Thyroid gland (tissue), 4 donors: ENCODE measurements around the gene CDC14A. TPM values are rescaled to one million over a fixed set of nuclear protein-coding genes. Genes with fewer than 3 reads are reported as not detected.
"Not testable (repeated sequence)": the region's sequence is repeated elsewhere in the genome, so short reads cannot be mapped to it uniquely, and the experiment has no call there.

Experiments used
- DNase-seq, 2 donors: peaks; one replicate each; pipeline ENCODE4 v3.0.0-alpha.2; 2019
- H3K27ac ChIP-seq, 3 donors: fragments of 200-600 bp; sonication (generic); 1 replicate in 2 of 3; 2 replicates in 1 of 3; pipeline ENCODE4 v1.5.1; 2016 to 2019; ENCODE audit warnings: mild to moderate bottlenecking in 1 of 3, moderate library complexity in 1 of 3
- H3K27me3 ChIP-seq: fragments of 200-600 bp; sonication (generic); one replicate; pipeline ENCODE4 v1.5.1; 2019
- H3K36me3 ChIP-seq, 2 donors: fragments of 200-600 bp; sonication (generic); one replicate each; pipeline ENCODE4 v1.5.1; 2016 to 2019
- H3K4me1 ChIP-seq, 2 donors: fragments of 200-600 bp; sonication (generic); one replicate each; pipeline ENCODE4 v1.5.1; 2017 to 2019
- H3K4me3 ChIP-seq, 3 donors: fragments of 200-600 bp; sonication (generic); replicated peaks in 1 of 3; 1 replicate in 2 of 3; 2 replicates in 1 of 3; pipeline ENCODE4 v1.5.1; 2016; ENCODE audit warnings: mild to moderate bottlenecking in 1 of 3
- H3K9me3 ChIP-seq: fragments of 200-600 bp; sonication (generic); one replicate; pipeline ENCODE4 v1.5.1; 2017
- POLR2A ChIP-seq, 2 donors: fragments of 450-650 bp; IDR thresholded peaks; one replicate each; pipeline ENCODE4 v1.6.1; 2017; ENCODE audit warnings: antibody characterized with exemption in 2 of 2, mild to moderate bottlenecking in 2 of 2, moderate library complexity in 1 of 2
- WGBS, 2 donors: methylation state at CpG; one replicate each; pipeline ENCODE4 v1.1.5; 2017; 5-methylcytosine and 5-hydroxymethylcytosine counted together
- intact Hi-C: fragments of 100-400 bp; cut with DNase I; formaldehyde crosslinking; loops from one replicate; pipeline ENCODE4 v1.15.1; 2023
- total RNA-seq, 4 donors: library from RNA; depleted of rRNA; stranded (reverse); fragments of >200 nt; gene quantifications; one replicate each; pipeline ENCODE4 v1.2.3, GENCODE V29; 2016
- TF ChIP-seq, protein P1 (sequence below), 6 experiments: fragments of 200-600 bp in 3 of 6; fragments of 450-650 bp in 3 of 6; sonication (generic) in 3 of 6; IDR thresholded peaks; one replicate each; pipeline ENCODE4 v1.5.1; 2016 to 2019; ENCODE audit warnings: antibody characterized with exemption in 6 of 6, mild to moderate bottlenecking in 2 of 6, inconsistent platforms in 1 of 6, moderate library complexity in 1 of 6

Gene CDC14A
- total RNA-seq, 4 donors from 2014 or later: 17.1 to 32.8 (median 28.0) TPM

DNA sequence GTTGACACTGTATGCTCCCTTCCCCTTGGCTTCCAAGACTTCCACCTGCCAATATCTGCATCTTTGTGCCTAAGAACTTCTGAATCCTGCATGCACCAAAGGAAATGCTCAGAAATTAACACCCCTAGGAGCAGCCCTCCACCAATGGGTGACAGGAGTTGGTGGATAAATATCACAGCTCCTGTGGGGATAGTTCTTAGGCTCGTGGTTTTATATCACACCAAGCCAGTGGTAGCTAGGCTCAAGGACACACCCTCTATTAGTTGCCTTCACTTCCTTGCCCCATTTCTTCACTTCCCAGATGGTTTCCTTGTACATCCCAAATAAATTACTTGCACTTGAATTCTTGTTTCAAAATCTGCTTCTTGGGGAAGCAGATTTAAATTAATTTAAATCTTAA lies 16.9 kb upstream of the CDC14A start:
- H3K36me3 ChIP-seq: no peaks in the 10 kb centered on the region
- no peak overlapping the region for H3K27ac ChIP-seq
- H3K4me1 ChIP-seq: no peaks in the 10 kb centered on the region
- no peak overlapping the region for H3K4me3 ChIP-seq
- no peak for DNase-seq
- WGBS, 2 donors: 59 to 72% methylated on average over 1 of the region's 1 CpG
- no peaks in the 10 kb centered on the region for H3K9me3 ChIP-seq
- no peaks in the 10 kb centered on the region for H3K27me3 ChIP-seq
- intact Hi-C loops: no loop called here
- TF ChIP-seq, protein P1, sequence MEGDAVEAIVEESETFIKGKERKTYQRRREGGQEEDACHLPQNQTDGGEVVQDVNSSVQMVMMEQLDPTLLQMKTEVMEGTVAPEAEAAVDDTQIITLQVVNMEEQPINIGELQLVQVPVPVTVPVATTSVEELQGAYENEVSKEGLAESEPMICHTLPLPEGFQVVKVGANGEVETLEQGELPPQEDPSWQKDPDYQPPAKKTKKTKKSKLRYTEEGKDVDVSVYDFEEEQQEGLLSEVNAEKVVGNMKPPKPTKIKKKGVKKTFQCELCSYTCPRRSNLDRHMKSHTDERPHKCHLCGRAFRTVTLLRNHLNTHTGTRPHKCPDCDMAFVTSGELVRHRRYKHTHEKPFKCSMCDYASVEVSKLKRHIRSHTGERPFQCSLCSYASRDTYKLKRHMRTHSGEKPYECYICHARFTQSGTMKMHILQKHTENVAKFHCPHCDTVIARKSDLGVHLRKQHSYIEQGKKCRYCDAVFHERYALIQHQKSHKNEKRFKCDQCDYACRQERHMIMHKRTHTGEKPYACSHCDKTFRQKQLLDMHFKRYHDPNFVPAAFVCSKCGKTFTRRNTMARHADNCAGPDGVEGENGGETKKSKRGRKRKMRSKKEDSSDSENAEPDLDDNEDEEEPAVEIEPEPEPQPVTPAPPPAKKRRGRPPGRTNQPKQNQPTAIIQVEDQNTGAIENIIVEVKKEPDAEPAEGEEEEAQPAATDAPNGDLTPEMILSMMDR (IDR thresholded peaks at IDR 0.05): no peak
- TF ChIP-seq POLR2A (IDR thresholded peaks at IDR 0.05): no peak

DNA sequence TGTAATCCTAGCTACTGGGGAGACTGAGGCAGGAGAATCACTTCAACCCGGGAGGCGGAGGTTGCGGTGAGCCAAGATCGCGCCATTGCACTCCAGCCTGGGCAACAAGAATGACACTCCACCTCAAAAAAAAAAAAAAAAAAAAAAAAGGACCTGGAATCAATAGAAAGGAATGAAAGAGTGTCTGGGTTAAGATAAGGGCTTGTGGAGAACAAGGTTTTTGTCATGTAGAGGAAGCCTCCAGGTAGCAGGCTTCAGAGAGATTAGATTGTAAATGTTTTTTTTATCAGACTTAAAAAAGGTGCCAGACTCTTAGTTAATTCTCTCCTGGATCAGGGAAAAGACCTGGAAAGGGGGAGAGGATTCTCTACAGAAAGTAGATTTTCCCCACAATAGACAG lies 14.4 kb upstream of the CDC14A start:
- H3K27ac ChIP-seq, intact Hi-C loops, DNase-seq, H3K9me3 ChIP-seq, H3K4me1 ChIP-seq, H3K4me3 ChIP-seq, H3K36me3 ChIP-seq, H3K27me3 ChIP-seq: not testable (repeated sequence)
- WGBS, 2 donors: 96 to 98% methylated on average over 5 of the region's 5 CpGs

DNA sequence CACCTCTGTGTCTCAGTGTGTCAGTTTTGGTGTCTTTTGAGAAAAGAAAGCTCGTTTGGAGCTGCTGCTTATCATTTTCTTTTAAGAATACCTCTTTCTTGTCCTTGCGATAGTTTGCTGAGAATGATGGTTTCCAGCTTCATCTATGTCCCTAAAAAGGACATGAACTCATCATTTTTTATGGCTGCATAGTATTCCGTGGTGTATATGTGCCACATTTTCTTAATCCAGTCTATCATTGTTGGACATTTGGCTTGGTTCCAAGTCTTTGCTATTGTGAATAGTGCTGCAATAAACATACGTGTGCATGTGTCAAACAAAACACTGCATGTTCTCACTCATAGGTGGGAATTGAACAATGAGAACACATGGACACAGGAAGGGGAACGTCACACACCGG lies 12.6 kb upstream of the CDC14A start:
- intact Hi-C loops, H3K36me3 ChIP-seq, DNase-seq, H3K27ac ChIP-seq, H3K4me1 ChIP-seq, H3K27me3 ChIP-seq, H3K9me3 ChIP-seq, H3K4me3 ChIP-seq: not testable (repeated sequence)
- WGBS, 2 donors: 91 to 96% methylated on average over 6 of the region's 6 CpGs

- intact Hi-C loops: no loop called here
- TF ChIP-seq POLR2A (IDR thresholded peaks at IDR 0.05): no peak
- TF ChIP-seq, protein P1 (IDR thresholded peaks at IDR 0.05): no peak
These were observed 11.8 kb upstream of the CDC14A start for GRCh38 chr1:100340494-100340893.

GRCh38 chr1:100342348-100342747 lies 10.0 kb upstream of the CDC14A start:
- intact Hi-C loops: no loop called here
- Histone ChIP-seq H3K4me1 (no peaks in the 10 kb centered on the region), H3K9me3 (no peaks in the 10 kb centered on the region), H3K27ac (no peak overlapping the region), H3K36me3 (no peaks in the 10 kb centered on the region), H3K27me3 (no peaks in the 10 kb centered on the region), H3K4me3 (no peak overlapping the region)
- DNase-seq: no peak
- TF ChIP-seq, protein P1 (IDR thresholded peaks at IDR 0.05): no peak
- no peak for TF ChIP-seq POLR2A (IDR thresholded peaks at IDR 0.05)
- 90 to 92% methylated on average over 2 of the region's 2 CpGs for WGBS, 2 donors

More at GRCh38 chr1:100340494-100340893, 11.8 kb upstream of the CDC14A start:
- DNase-seq: no peak
- H3K36me3 ChIP-seq: no peaks in the 10 kb centered on the region
- no peaks in the 10 kb centered on the region for H3K4me1 ChIP-seq
- no peaks in the 10 kb centered on the region for H3K27me3 ChIP-seq
- no peak overlapping the region for H3K27ac ChIP-seq
- H3K4me3 ChIP-seq: no peak overlapping the region
- 92 to 96% methylated on average over 1 of the region's 1 CpG for WGBS, 2 donors
- no peaks in the 10 kb centered on the region for H3K9me3 ChIP-seq

DNA sequence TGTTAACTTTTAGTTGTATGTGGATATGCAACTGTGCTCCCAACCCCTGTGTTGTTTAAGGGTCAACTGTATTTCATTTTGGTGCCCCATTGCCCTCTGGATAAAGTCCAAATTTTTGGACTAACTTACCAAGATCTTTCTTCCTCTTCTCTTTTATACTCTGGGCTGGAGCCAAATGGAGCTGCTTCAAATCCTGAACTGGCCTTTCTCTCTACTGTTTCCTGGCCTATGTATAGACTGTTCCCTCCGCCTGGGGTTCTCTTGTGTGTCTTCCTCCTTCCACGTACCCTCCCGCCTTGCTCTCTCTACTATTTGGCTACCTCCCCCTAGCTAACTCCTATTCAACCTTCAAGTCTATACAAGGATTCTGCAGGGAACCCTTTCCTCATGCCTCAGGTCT lies 8.4 kb upstream of the CDC14A start:
- no peak overlapping the region for H3K27ac ChIP-seq
- H3K9me3 ChIP-seq: no peaks in the 10 kb centered on the region
- H3K4me1 ChIP-seq: no peaks in the 10 kb centered on the region
- no peak for DNase-seq
- no peaks in the 10 kb centered on the region for H3K27me3 ChIP-seq
- no peak overlapping the region for H3K4me3 ChIP-seq
- WGBS, 2 donors: 66 to 77% methylated on average over 3 of the region's 3 CpGs
- H3K36me3 ChIP-seq: no peaks in the 10 kb centered on the region
- intact Hi-C loops: no loop called here
- TF ChIP-seq POLR2A (IDR thresholded peaks at IDR 0.05): no peak
- TF ChIP-seq, protein P1 (IDR thresholded peaks at IDR 0.05): no peak
